Fibroblast of skin of back (primary cell): ENCODE results near the gene RDH16.
"Not testable (repeated sequence)": the region's sequence is repeated elsewhere in the genome, so short reads cannot be mapped to it uniquely, and the experiment has no call there.

Experiments used
- DNase-seq: peaks from one replicate; pipeline ENCODE4 v3.0.0-alpha.2; 2013

The RDH16 gene

GRCh38 chr12:56916996-56917333 lies 40.4 kb downstream of the RDH16 start:
- no peak for DNase-seq

- no peak for DNase-seq
Measured at GRCh38 chr12:56916296-56916995, 41.0 kb downstream of the RDH16 start.

GRCh38 chr12:56914724-56915123 lies 42.7 kb downstream of the RDH16 start:
- DNase-seq, result no peak

- no peak for DNase-seq
Measured at GRCh38 chr12:56914256-56914655, 43.2 kb downstream of the RDH16 start.

- not testable (repeated sequence) for DNase-seq
Measured at GRCh38 chr12:56909403-56909802, 48.0 kb downstream of the RDH16 start.

- DNase-seq, result no peak
Measured at GRCh38 chr12:56908136-56908535, 49.3 kb downstream of the RDH16 start.

- no peak for DNase-seq
Measured at GRCh38 chr12:56905852-56906251, 51.6 kb downstream of the RDH16 start.

- DNase-seq, result no peak
Measured at GRCh38 chr12:56903374-56903773, 54.0 kb downstream of the RDH16 start.
